ENCODE measurements around the gene PPM1E. TPM values are rescaled to one million over a fixed set of nuclear protein-coding genes. Genes with fewer than 3 reads are reported as not detected.

The PPM1E gene
- total RNA-seq, 4 donors from 2014 or later, result 0.14 TPM; not detected in 3

- in situ Hi-C loops (cut with MboI; ENCODE audit: low pct_ligation_motif_present in 1 of 4, low pct_unique_long_range_greater_than_20kb in 1 of 4, low sequenced_read_pairs in 3 of 4), result loop anchor here in 3 of 4 donors (10.0 kb wide), 5 partner anchors 287 to 477 kb away; no protein-coding TSS in a partner anchor
- intact Hi-C loops (cut with DNase I; ENCODE audit: low total_unique reads), result loop anchor here (5.0 to 10.0 kb wide), 3 partner anchors 290 to 487 kb away; partner anchors contain the start of gene MTMR4
Measured at GRCh38 chr17:59002126-59002525, 246.5 kb downstream of the PPM1E start.

GRCh38 chr17:59002848-59003247 is 247.2 kb downstream of the PPM1E start:
- no peak for TF ChIP-seq EP300 (IDR thresholded peaks at IDR 0.05; ENCODE audit: low read depth)
- no peak for TF ChIP-seq CTCF (IDR thresholded peaks at IDR 0.05)
- TF ChIP-seq POLR2AphosphoS5 (IDR thresholded peaks at IDR 0.05), result no peak
- TF ChIP-seq POLR2A (IDR thresholded peaks at IDR 0.05), result no peak
- Histone ChIP-seq H3K9me3 (no peaks in the 10 kb centered on the region), H3K27ac (no peak overlapping the region), H3K27me3 (no peaks in the 10 kb centered on the region), H3K4me1 (peaks cover 0 to 5% (median 0%) of the 10 kb centered on the region in 4 donors), H3K36me3 (peaks cover 0 to 10% (median 2%) of the 10 kb centered on the region in 4 donors), H3K4me3 (no peak overlapping the region)
- no peak for DNase-seq
- 96% methylated on average over 2 of the region's 2 CpGs; no CpG with 5 or more reads in 1 of the 2 donors for WGBS, 2 donors (ENCODE audit: low coverage in 1 of 2)
- intact Hi-C loops (cut with DNase I; ENCODE audit: low total_unique reads), result loop anchor here (5.0 to 10.0 kb wide), 3 partner anchors 291 to 488 kb away; partner anchors contain the start of gene MTMR4
- in situ Hi-C loops (cut with MboI; ENCODE audit: low pct_ligation_motif_present in 1 of 4, low pct_unique_long_range_greater_than_20kb in 1 of 4, low sequenced_read_pairs in 3 of 4), result loop anchor here in 3 of 4 donors (10.0 kb wide), 5 partner anchors 288 to 478 kb away; no protein-coding TSS in a partner anchor

More at GRCh38 chr17:59002126-59002525, 246.5 kb downstream of the PPM1E start:
- no peak for DNase-seq
- Histone ChIP-seq H3K36me3 (peaks cover 0 to 10% (median 2%) of the 10 kb centered on the region in 4 donors), H3K27me3 (no peaks in the 10 kb centered on the region), H3K4me3 (no peak overlapping the region), H3K4me1 (peaks cover 0 to 5% (median 0%) of the 10 kb centered on the region in 4 donors), H3K27ac (no peak overlapping the region), H3K9me3 (no peaks in the 10 kb centered on the region)
- no peak for TF ChIP-seq POLR2AphosphoS5 (IDR thresholded peaks at IDR 0.05)
- TF ChIP-seq EP300 (IDR thresholded peaks at IDR 0.05; ENCODE audit: low read depth), result no peak
- no peak for TF ChIP-seq CTCF (IDR thresholded peaks at IDR 0.05)
- no peak for TF ChIP-seq POLR2A (IDR thresholded peaks at IDR 0.05)
- 92 to 93% methylated on average over 2 to 3 of the region's 3 CpGs for WGBS, 2 donors (ENCODE audit: low coverage in 1 of 2)

DNA sequence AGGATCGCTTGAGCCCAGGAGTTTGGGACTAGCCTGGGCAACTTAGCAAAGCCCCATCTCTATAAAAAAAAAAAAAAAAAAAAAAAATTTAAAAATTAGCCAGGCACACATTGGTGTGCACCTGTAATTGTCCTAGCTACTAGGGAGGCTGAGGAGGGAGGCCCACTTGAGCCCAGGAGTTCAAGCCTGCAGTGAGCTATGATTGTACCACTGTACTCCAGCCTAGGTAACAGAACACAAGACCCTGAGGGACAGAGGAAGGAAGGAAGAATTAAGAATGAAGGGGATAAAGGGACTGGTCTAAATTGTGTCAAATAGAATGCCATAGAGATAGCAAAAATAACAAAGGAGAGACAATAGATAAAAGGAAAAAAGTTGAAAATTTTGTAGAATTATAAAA is 248.2 kb downstream of the PPM1E start:
- Histone ChIP-seq H3K4me1 (peaks cover 0 to 5% (median 0%) of the 10 kb centered on the region in 4 donors), H3K4me3 (no peak overlapping the region), H3K27me3 (no peaks in the 10 kb centered on the region), H3K9me3 (no peaks in the 10 kb centered on the region), H3K27ac (no peak overlapping the region), H3K36me3 (peaks cover 0 to 10% (median 1%) of the 10 kb centered on the region in 4 donors)
- intact Hi-C loops (cut with DNase I; ENCODE audit: low total_unique reads), result loop anchor here (5.0 to 10.0 kb wide), 3 partner anchors 292 to 489 kb away; partner anchors contain the start of gene MTMR4
- in situ Hi-C loops (cut with MboI; ENCODE audit: low pct_ligation_motif_present in 1 of 4, low pct_unique_long_range_greater_than_20kb in 1 of 4, low sequenced_read_pairs in 3 of 4), result loop anchor here in 3 of 4 donors (10.0 kb wide), 5 partner anchors 289 to 479 kb away; no protein-coding TSS in a partner anchor
- WGBS, 2 donors (ENCODE audit: low coverage in 1 of 2), result 91 to 100% methylated on average over 1 of the region's 1 CpG
- TF ChIP-seq CTCF (IDR thresholded peaks at IDR 0.05), result no peak
- TF ChIP-seq POLR2A (IDR thresholded peaks at IDR 0.05), result no peak
- no peak for TF ChIP-seq EP300 (IDR thresholded peaks at IDR 0.05; ENCODE audit: low read depth)
- no peak for TF ChIP-seq POLR2AphosphoS5 (IDR thresholded peaks at IDR 0.05)
- DNase-seq, result no peak

DNA sequence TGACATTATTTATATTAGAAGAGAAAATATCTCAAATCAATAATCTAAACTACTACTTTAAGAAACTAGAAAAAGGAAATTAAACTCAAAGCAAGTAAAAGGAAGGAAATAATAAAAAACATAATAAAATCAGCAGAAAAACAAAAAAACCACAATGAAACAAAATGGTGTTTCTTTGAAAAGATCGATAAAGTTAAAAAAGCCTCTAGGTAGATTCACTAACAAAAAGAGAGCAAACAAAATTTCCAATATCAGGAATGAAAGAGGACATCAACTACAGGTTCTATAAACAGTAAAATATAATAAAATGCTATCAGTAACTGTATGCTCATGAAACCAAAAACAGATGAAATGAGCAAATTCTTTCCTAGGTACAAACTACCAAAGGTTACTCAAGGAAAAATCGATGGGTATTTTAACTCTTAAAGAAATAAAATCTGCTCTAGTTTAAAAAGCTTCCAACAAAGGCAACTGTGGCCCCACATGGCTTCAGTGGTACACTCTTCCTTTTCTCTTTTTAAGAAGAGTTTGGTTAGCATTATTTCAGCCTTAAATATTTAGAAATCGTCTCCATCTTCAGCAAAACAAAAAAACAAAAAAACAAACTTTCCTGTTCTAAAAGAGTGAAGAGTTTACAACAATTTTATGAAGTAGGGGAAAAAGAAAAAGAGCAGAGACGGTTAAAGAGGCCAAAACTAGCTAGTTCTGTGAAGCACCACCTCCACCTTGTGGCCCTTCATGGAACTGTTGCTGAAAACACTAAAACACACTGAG is 248.9 kb downstream of the PPM1E start:
- H3K9me3 ChIP-seq, result no peaks in the 10 kb centered on the region
- whole genome bisulfite sequencing, 2 donors (ENCODE audit: low coverage in 1 of 2), result 17 to 22% methylated on average over 4 of the region's 4 CpGs
- H3K27ac ChIP-seq, result no peak overlapping the region
- no peaks in the 10 kb centered on the region for H3K27me3 ChIP-seq
- peaks cover 0 to 5% (median 0%) of the 10 kb centered on the region in 4 donors for H3K4me1 ChIP-seq
- peaks cover 0 to 10% (median 0%) of the 10 kb centered on the region in 4 donors for H3K36me3 ChIP-seq
- TF ChIP-seq POLR2AphosphoS5 (IDR thresholded peaks at IDR 0.05), result no peak
- TF ChIP-seq CTCF (IDR thresholded peaks at IDR 0.05), result peak; percentile 90 to 95 (median 93)
- no peak overlapping the region for H3K4me3 ChIP-seq
- in situ Hi-C loops (cut with MboI; ENCODE audit: low pct_ligation_motif_present in 1 of 4, low pct_unique_long_range_greater_than_20kb in 1 of 4, low sequenced_read_pairs in 3 of 4) (loop anchor here in 3 of 4 donors (5.0 to 10.0 kb wide), 6 partner anchors 290 to 480 kb away; no protein-coding TSS in a partner anchor), intact Hi-C loops (cut with DNase I; ENCODE audit: low total_unique reads) (loop anchor here (5.0 to 10.0 kb wide), 3 partner anchors 292 to 490 kb away; partner anchors contain the start of gene MTMR4)
- peak; percentile 64 for DNase-seq

Measured in transverse colon (tissue), 4 donors.